Esophagus squamous epithelium (tissue), 4 donors: ENCODE data around the gene REP15.

Experiments used
- CTCF ChIP-seq, 6 experiments: fragments of 450-650 bp in 4 of 6; fragments of 200-600 bp in 2 of 6; sonication (generic) in 2 of 6; IDR thresholded peaks; one replicate each; pipeline ENCODE4 v1.5.1; 2016 to 2019; ENCODE audit warnings: antibody characterized with exemption in 6 of 6, mild to moderate bottlenecking in 4 of 6, moderate library complexity in 4 of 6
- POLR2A ChIP-seq, 4 donors: fragments of 450-650 bp; IDR thresholded peaks; one replicate each; pipeline ENCODE4 v1.6.1; 2017; ENCODE audit warnings: antibody characterized with exemption in 4 of 4, mild to moderate bottlenecking in 4 of 4, moderate library complexity in 3 of 4

GRCh38 chr12:27732281-27732680, 36.0 kb downstream of the REP15 start:
- TF ChIP-seq POLR2A (IDR thresholded peaks at IDR 0.05) (no peak), CTCF (IDR thresholded peaks at IDR 0.05) (peak in 1 of 6 experiments; percentile 22)
